ENCODE results near the gene FN3K.
A peak's percentile ranks its signal among the peaks of the same experiment; 100 is the strongest.

Gene FN3K

GRCh38 chr17:82697808-82698064, 37.7 kb upstream of the FN3K start:
- Histone ChIP-seq H3K9ac (ENCODE audit: low read length) (no peak overlapping the region), H3K4me3 (ENCODE audit: insufficient read depth, low read length, poor library complexity, severe bottlenecking) (no peak overlapping the region), H4K20me1 (ENCODE audit: low read depth, low read length) (no peaks in the 10 kb centered on the region), H3F3A (ENCODE audit: insufficient read depth) (no peaks in the 10 kb centered on the region), H3K4me2 (ENCODE audit: low read depth, low read length, poor library complexity, severe bottlenecking) (peak overlapping the region; percentile 20), H3K9me3 (ENCODE audit: insufficient read depth, low read length) (peaks cover 11% of the 10 kb centered on the region), H3K27me3 (ENCODE audit: low read length) (no peaks in the 10 kb centered on the region), H2AFZ (ENCODE audit: low read depth, low read length, severe bottlenecking) (no peak overlapping the region), H3K79me2 (ENCODE audit: insufficient read depth, low read length) (no peaks in the 10 kb centered on the region), H3K9me2 (replicated peaks; ENCODE audit: insufficient read depth, low read length) (no peaks in the 10 kb centered on the region), H3K27ac (ENCODE audit: low read depth, low read length) (no peak overlapping the region), H3K36me3 (ENCODE audit: low read length) (no peaks in the 10 kb centered on the region)
- TF ChIP-seq EZH2phosphoT487 (conservative IDR thresholded peaks at IDR 0.05; ENCODE audit: low read length) (no peak), CTCF (IDR thresholded peaks at IDR 0.05; ENCODE audit: insufficient read depth, low read length, poor library complexity, severe bottlenecking) (no peak)

- no peaks in the 10 kb centered on the region for H3K9me2 ChIP-seq (replicated peaks; ENCODE audit: insufficient read depth, low read length)
- H2AFZ ChIP-seq (ENCODE audit: low read depth, low read length, severe bottlenecking), result no peak within 1 kb of the TSS
Observed at GRCh38 chr17:82698065-82698973, 37.1 kb upstream of the FN3K start, which contains the start of gene RAB40B. Gene RAB40B (minus strand): TSS chr17:82698698. CDS start chr17:82698596, 102 bp downstream.

GRCh38 chr17:82698974-82699442, 36.4 kb upstream of the FN3K start:
- Histone ChIP-seq H2AFZ (ENCODE audit: low read depth, low read length, severe bottlenecking) (no peak overlapping the region), H3F3A (ENCODE audit: insufficient read depth) (no peaks in the 10 kb centered on the region), H3K9me3 (ENCODE audit: insufficient read depth, low read length) (peaks cover 10% of the 10 kb centered on the region), H4K20me1 (ENCODE audit: low read depth, low read length) (no peaks in the 10 kb centered on the region), H3K4me3 (ENCODE audit: insufficient read depth, low read length, poor library complexity, severe bottlenecking) (no peak overlapping the region), H3K27ac (ENCODE audit: low read depth, low read length) (no peak overlapping the region), H3K27me3 (ENCODE audit: low read length) (no peaks in the 10 kb centered on the region), H3K9ac (ENCODE audit: low read length) (no peak overlapping the region), H3K9me2 (replicated peaks; ENCODE audit: insufficient read depth, low read length) (no peaks in the 10 kb centered on the region), H3K79me2 (ENCODE audit: insufficient read depth, low read length) (no peaks in the 10 kb centered on the region), H3K36me3 (ENCODE audit: low read length) (no peaks in the 10 kb centered on the region), H3K4me2 (ENCODE audit: low read depth, low read length, poor library complexity, severe bottlenecking) (peak overlapping the region; percentile 10)
- TF ChIP-seq CTCF (IDR thresholded peaks at IDR 0.05; ENCODE audit: insufficient read depth, low read length, poor library complexity, severe bottlenecking) (no peak), EZH2phosphoT487 (conservative IDR thresholded peaks at IDR 0.05; ENCODE audit: low read length) (no peak)

More at GRCh38 chr17:82698065-82698973, 37.1 kb upstream of the FN3K start, which contains the start of gene RAB40B:
- Histone ChIP-seq H3F3A (ENCODE audit: insufficient read depth) (no peaks in the 10 kb centered on the region), H3K36me3 (ENCODE audit: low read length) (no peaks in the 10 kb centered on the region), H3K79me2 (ENCODE audit: insufficient read depth, low read length) (no peaks in the 10 kb centered on the region), H4K20me1 (ENCODE audit: low read depth, low read length) (no peaks in the 10 kb centered on the region), H3K4me3 (ENCODE audit: insufficient read depth, low read length, poor library complexity, severe bottlenecking) (peak within 1 kb of the TSS; percentile 50), H3K4me2 (ENCODE audit: low read depth, low read length, poor library complexity, severe bottlenecking) (peak within 1 kb of the TSS; percentile 46), H3K9me3 (ENCODE audit: insufficient read depth, low read length) (peaks cover 11% of the 10 kb centered on the region), H3K9ac (ENCODE audit: low read length) (no peak within 1 kb of the TSS; the same call in 1 of the 2 replicates), H3K27ac (ENCODE audit: low read depth, low read length) (no peak within 1 kb of the TSS), H3K27me3 (ENCODE audit: low read length) (no peaks in the 10 kb centered on the region)
- TF ChIP-seq CTCF (IDR thresholded peaks at IDR 0.05; ENCODE audit: insufficient read depth, low read length, poor library complexity, severe bottlenecking) (no peak), EZH2phosphoT487 (conservative IDR thresholded peaks at IDR 0.05; ENCODE audit: low read length) (no peak)
